Activated CD4-positive, alpha-beta T cell treated with anti-CD3 and anti-CD28 coated beads, Interleukin-2, amount 50 U/mL, for 4 hours (primary cell): ENCODE measurements around the gene BZW2.
"Not testable (repeated sequence)": the region's sequence is repeated elsewhere in the genome, so short reads cannot be mapped to it uniquely, and the experiment has no call there.

ENCODE experiments used
- DNase-seq, 2 experiments: peaks; one replicate each; pipeline ENCODE4 v3.0.0-alpha.2; 2020

Gene BZW2

DNA sequence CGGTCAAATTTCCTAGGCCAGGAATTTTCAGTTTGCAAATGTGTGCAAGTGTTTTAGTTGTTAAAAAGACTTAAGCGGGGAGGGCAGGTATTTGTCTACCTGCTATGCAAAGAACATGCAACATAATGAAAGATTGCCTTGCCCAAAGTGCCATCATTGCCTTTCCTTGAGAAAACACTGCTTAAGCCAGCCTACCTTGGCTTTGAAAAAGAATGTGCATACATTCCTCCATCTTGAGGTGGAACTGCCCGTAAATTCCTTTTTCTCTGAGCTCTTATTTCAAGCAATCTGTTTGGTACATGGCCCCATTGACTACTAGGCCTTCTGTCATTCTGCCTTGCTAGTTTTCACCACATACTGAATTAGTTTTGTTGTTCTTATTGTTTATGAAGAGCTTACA, 29.3 kb downstream of the BZW2 start:
- no peak for DNase-seq

DNA sequence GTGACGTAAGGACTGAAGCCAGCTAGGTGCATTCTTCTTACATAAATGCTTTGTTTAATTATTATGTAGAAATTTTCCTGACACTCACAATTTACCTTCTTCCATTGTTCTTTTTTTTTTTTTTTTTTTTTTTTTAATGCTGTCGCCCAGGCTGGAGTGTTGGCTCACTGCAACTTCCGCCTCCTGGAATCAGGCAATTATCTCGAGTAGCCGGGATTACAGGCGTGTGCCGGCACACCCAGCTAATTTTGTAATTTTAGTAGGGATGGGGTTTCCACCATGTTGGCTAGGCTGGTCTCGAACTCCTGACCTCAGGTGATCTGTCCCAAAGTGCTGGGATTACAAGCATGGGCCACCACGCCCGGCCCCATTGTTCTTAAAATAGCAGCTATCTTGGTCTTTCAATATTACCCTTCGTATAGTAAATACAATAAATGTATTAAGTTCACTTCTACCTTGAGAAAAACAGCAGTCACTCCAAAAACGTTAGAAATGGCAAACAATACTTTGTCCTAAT, 32.1 kb downstream of the BZW2 start:
- no peak for DNase-seq

DNA sequence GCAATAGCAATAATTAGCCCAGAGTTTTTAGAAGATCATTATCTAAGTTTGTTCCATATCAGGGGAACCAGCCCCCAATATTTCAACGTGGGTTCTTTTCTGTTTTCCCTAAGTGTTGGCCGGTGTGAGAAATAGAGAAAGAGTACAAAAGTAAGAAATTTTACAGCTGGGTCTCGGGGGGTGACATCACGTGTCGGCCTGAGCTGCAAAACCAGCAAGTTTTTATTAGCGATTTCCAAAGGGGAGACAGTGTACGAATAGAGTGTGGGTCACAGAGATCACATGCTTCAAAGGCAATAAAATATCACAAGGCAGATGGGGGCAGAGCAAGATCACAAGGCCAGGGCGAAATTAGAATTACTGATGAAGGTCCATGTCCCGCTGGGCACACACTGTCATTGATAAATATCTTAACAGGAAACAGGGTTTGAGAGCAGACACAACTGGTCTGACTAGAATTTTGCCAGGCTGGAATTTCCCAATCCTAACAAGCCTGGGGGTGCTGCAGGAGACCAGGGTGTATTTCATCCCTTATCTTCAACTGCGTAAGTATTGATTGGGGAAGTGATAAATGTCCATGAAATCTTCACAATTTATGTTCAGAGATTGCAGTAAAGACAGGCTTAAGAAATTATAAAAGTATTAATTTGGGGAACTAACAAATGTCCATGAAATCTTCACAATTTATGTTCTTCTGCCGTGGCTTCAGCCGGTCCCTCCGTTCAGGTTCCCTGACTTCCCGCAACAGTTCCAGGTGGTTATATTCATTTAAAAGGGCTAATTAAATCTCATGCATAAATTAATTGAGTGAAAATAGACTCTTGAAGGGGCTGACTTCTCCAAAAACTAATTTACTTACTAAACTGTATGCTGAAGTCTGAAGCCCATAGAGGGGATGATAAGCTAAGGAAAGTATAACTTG, 32.9 kb downstream of the BZW2 start:
- not testable (repeated sequence) for DNase-seq

DNA sequence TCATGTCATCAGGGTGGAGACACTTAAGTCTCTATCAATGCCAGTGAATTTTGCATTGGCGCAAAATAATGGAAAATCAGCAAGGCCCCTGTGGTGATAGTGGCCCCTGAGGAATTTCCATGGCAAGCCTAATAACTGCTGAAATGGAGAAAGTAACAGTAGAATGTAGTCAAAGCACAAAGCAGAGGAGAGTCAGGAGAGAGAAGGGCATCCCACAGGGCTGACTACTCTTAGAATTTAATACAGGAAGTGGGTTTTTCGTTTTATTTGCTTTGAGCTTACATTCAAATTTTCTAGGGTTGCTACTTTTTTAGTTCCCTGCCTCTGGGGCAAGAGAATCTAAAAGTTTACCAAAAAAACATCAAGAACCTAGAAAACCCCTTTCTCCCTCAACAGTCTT, 39.0 kb downstream of the BZW2 start:
- DNase-seq: no peak

DNA sequence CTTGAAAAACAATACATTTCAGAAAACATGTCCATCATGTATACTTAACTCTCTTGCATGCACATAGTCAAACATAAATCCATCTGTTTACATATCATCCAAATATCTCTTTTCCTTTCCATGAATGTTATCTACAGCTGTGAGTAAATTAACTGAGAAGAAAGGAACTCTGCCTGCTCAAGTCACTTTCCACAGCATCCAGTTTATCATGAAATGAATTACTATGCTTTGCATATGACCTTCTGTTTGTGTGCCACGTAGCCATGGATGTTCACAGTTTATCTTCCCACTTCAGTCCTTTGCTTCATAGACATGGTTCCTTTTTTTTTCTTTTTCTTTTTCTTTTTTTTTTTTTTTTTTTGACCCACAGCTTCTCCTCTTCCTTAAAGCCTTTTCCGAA, 39.6 kb downstream of the BZW2 start:
- DNase-seq: no peak

DNA sequence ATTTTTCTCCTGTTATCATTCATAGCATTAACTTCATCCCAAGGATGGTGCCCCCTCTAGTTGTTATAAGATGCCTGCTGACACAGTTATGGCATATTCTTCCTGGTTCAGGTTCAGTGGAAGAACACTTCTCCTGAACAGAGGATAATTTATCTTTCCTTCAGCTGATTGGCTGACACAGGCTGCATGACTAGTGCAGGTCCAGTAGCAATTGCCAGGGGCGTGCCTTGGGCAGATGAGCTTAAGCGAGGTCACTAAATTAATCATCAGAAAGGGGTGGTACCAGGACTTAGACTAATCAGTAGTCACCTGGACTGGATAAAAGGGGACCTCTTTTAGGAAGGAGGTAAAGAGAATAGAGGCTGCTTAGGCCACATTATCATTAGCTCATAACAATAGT, 42.3 kb downstream of the BZW2 start:
- DNase-seq: no peak

DNA sequence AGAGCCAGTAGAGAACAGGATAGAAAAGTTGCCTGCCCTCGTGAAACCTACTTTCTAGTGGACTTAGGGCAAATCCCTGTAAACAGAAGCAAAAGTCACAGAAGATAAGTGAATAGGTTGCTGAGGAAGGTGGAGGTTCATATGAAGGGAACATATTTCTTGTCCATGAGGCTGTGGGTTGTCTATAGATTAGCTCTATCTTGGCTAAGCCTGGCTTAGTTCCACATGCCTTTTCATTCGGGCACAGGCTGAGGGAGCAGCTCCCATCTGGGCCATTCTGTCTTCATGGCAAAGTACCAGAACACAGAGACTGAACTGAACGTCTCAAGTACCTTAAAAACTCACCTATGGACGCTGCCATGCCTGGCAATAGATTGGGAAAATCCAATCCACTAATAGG, 45.3 kb downstream of the BZW2 start:
- no peak for DNase-seq

DNA sequence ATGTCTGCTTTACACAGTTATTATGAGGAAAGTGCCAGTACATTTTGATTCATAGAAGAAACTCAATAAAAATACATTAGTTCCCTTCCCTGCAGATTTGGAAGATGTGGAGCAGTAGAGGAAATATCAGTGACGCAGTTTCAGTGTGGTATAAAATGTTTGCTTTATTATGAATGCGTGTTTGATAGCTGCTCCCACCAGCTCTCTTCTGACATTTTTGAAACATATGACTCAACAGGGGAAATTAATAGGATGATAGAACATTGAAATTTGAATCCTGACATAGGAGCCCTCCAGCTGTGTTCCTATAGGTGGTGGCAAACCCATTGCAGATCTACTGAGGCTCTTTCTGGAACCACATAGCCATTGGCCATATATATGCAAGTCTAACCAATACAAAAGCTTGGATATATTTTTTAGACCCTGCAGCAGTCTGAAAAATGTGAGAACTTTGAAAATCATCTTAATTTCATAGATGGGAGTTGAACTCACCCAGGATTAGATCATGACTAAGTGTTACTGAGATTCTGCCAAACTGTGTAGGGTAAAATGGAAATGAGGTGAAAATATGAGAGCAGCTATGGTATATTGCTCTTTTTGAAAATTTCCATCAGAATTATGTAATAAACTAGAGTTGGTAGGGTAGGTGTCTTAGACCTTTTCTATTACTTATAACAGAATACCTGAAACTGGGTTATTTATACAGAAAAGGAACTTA, 47.8 kb downstream of the BZW2 start:
- DNase-seq: no peak

DNA sequence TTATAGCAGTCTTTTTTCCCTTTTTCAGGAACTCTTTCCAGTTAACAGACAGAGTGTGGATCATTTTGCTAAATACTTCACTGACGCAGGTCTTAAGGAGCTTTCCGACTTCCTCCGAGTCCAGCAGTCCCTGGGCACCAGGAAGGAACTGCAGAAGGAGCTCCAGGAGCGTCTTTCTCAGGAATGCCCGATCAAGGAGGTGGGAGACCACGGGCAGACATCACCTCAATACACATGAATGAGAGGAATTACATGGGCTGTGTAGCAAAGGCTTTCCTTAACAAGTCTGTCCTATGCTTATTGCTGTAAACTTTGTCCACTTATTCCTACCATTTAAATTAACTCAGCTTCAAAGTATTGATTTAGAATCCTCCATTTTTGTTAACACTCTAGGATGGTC, 48.8 kb downstream of the BZW2 start:
- no peak for DNase-seq

DNA sequence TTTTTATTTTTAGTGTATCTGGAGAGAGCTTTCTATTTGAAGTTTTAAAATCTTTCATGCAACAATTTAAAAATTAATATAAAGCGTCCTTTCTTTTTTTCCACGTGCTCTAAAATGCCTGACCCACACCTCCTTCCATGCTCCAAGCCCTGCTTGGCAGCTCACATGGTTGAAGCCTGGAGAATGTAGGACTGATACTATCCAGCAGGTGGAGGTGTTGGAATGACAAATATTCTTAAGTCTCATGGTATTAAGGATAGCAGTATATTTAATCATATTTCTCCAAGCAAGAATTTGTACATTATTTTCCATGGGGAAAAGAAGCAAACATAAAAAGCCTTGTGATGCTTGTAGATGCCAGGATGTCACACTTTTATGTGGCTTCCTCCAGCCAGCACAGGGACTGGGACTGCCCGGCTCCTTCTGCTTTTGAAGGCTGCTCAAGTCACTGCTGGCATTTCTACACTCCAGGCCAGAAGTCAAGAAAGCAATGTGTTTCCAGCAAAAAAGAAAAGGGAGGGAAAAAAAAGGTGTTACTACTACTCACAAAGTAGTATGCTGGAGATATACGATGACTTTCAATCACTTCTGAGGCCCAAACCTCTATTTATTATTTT, 49.7 kb downstream of the BZW2 start:
- no peak for DNase-seq

DNA sequence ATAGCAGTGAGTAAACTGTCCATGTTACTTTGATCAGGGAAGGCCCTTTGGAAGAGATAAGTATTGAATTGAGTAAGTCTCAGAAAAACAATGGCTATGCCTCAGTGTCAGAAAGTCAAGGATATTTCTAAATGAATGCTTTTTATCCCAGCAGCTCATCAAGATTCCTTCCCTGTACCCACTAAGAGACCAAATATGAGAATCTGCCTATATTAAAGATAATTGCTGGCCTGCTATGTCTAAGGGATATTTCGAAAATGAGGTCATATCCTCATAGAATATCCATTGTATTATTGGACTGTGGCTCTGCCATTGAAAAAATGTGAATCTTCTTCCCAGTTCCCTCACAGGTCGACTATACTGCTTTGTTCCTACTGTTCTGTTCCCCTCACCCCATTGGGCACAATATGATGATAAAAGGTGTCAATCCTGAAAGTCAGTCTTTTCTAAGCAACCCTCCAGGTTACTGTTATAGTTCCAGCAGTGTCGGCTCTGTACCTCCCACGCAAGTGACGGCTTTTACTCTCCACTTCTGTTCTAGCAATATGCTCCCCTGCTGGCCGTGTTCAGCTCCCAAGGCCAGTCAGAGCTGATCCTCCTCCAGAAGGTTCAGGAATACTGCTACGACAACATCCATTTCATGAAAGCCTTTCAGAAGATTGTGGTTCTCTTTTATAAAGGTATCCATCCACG, 51.7 kb downstream of the BZW2 start:
- DNase-seq: no peak

DNA sequence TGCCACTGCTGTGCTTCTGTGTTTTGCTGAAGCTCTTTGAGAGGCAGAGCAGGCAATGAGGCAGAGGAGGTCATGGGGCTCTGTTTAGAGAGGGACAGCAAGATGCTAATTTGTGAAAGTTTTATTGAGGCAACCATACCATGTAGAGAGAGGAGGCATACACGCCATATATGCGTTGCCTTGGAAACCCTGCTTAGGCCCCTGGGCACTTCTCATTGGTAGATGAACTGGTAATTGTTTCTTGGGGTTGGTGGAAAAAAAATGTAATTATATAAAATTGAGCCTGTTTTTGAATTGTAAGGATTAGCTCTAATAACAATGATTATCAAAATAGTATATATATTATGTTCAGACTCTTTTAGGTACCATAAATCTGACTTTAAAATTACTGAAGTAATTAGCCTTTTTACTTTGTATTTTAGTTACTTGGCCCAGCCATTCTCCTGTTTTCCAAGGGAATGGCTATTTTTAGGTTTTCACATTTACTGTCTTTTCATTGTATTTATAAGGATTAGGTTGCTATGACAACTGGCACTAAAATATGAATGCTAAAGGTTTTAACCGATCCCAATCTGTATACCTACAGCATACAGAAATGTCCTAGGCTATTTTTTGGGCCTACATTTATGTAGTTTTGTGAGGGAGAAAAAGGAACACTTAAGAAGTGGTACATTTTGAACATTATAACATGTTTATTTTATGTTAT, 52.4 kb downstream of the BZW2 start:
- DNase-seq: no peak

DNA sequence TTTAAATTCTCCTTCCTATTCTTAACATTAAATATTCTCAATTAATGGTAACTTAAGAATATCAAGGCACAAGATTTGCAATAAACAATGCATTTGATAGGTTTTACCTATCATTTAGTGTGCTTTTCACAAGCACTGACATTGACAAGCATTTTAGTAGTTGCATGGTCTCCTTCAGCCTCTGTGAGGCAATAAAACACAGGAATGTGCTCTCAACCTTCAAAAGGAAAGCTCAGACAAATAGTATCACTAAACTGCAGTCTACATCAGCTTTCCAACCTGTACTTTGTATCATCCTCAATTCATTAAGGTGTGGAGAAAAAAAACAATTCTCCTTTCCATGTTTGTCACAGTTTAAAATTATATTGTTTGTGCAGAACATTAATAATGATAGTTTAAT, 56.5 kb downstream of the BZW2 start:
- DNase-seq: no peak

DNA sequence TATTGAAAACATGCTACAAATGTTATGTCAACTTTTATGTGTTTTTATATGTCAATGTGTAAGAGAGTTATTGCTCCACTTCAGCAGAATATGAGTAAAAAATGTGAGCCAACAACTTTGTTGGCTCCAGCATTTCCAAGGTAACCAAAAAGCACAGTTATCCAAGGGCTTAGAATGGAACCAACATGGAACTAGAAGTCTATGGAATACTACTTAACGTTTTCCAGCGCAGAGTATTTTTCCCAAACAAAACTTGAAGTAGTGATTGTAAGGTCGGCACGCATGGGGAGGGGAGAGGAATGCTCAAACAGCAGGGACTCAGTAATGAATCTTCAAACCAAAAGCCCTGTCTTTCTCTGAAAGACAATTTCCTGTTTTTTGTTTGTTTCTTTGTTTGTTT, 62.5 kb downstream of the BZW2 start:
- no peak for DNase-seq

DNA sequence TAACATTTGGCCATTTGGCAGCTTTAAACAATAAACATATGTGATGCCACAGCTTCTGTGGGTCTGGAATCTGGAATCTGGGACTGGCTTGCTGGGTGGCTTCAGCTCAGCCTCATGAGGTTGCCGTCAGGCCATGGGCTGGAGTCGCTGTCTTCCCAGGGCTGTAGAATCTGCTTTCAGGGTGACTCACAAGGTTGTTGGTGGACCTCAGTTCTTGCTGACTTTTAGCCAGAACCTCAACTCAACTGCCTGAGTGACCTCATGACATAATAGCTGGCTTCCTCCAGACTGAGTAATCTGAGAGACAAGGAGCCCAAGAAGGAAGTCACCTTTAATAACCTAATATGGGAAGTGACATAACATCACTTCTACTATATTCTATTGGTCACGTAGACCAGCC, 63.0 kb downstream of the BZW2 start:
- DNase-seq: no peak

DNA sequence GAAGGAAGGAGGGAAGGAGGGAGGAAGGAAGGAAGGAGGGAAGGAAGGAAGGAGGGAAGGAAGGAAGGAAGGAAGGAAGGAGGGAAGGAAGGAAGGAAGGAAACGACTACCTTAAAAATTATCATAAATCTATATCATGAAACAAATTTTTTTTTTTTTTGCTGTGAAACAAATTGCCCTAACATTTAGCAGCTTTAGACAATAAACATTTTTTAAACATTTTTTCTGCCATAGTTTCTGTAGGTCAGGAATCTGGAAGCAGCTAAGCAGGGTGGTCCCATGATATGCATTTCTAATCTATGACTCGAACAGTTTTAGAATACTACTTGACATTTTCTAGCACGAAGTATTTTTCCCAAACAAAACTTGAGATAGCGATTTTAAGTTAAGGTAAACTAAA, 64.7 kb downstream of the BZW2 start:
- DNase-seq: no peak

DNA sequence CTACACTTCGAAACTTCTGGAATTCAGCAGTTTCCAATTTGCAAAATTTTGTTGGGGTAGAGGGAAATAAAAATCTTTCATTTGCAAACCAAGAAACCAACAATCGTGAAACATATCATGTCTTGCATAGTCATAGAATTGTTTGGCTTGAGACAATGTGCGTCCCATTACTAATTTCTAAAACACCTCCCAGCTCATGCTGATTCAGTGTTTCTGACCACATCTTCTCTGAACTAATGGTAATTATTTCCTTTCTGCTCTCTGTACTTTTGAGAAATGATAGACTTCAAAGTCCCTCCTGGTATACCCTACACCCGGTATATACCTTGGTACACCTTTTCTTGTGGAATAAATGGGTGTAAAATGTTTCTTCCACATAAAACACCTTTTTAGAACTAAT, 65.7 kb downstream of the BZW2 start:
- no peak for DNase-seq

DNA sequence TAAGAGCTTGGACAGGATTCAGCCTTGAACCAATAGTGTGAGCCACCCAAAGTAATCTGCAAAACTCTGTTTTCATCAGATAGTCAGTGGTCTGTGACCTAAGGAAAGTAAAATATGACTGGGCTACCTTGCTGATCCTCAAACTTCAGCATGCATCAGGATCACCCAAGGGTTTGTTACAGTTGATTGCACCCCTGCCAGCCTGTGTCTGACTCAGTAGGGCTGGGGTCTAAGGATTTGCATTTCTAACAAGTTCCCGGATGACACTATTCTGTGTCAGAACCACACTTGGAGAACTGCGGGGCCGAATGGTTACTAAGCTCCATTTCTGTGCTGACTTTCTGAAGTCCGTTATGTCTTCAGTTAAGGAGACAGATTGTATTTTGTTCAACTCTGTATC, 66.9 kb downstream of the BZW2 start:
- no peak for DNase-seq

DNA sequence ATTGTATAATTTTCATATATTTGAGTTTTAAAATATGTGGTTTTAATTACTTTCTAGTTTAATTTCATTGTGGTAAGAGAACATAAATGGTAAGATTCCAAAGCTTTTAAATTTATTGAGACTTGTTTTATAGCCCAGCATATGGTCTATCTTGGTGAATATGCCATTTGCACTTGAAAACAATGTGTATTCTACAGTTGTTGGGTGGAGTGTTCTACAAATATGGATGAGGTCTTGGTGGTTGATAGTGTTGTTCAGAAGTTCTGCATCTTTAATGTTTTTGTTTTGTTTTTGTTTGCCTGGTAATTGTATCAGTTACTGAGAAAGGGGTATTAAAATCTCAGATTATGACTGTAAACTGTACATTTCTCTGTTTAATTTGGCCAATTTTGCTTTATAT, 69.9 kb downstream of the BZW2 start:
- DNase-seq: no peak

DNA sequence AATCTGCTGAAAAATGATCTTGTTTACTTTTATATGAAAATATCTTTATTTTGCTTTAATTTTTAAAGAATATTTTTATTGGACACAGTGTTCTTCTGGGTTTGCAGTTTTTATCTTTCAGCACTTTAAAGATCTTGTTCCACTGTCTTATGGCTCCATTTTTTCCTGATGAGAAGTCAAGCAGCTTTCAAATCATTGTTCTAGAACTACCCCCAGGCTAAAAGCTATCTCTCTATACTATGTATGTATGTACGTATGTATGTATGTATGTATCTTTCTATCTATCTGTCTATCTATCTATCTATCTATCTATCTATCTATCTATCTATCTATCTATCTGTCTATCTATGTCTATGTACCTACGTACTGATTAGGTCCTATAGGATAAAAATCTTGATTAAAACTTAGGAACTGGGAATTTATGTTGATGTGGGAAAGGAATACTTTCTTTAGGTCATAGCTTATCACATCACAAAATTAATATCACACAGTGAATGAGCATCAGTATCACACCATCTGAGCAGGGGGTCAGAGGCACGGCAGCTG, 72.2 kb downstream of the BZW2 start:
- no peak for DNase-seq

DNA sequence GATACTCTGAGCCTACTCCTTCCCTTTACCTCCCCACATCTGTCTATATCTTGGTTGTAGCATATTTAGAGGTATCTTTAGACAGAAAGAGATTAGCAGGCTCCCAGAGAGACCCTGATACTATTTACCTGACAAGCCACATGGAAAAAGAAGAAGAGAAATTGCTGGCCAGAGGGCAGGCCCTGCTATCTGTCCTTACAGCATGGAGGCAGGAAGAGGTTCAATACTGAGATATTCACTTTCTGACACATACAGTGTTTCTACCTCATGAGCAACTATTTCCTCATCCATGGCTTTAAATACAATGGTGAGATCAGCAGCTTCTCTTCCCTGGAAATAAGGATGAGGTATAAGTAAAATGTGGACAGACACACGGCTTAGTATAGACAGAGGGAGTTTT, 73.7 kb downstream of the BZW2 start:
- no peak for DNase-seq

DNA sequence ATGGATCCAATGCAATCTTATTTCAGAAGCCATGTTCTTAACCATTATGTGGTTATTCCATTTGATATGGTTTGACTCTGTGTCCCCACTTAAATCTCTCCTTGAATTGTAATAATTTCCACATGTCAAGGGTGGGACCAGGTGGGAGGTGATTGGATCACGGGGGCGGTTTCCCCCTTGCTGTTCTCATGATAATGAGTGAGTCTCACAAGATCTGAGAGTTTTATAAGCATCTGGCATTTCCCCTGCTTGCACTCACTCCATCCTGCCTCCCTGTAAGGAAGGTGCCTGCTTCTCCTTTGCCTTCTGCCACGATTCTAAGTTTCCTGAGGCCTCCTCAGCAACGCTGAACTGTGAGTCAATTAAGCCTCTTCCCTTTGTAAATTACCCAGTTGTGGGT, 75.6 kb downstream of the BZW2 start:
- DNase-seq: no peak
